Lung (tissue), 12 donors: ENCODE results near the gene TMPRSS3. TPM values are rescaled to one million over a fixed set of nuclear protein-coding genes. Genes with fewer than 3 reads are reported as not detected.

Experiments used
- ATAC-seq: fragments of 200-7000 bp; cut with Tn5 transposase; one replicate; pipeline ENCODE4 v1.9.1; 2020; ENCODE audit warnings: moderate number of reproducible peaks; ENCODE audit not compliant: insufficient read depth, low FRiP score
- DNase-seq, 3 donors: peaks; one replicate each; pipeline ENCODE4 v3.0.0-alpha.2; 2013 to 2017
- H3K27ac ChIP-seq, 2 donors: one replicate each; pipeline ENCODE4 v1.5.1; 2013; ENCODE audit warnings: mild to moderate bottlenecking in 2 of 2, moderate library complexity in 2 of 2, control low read depth in 1 of 2, inconsistent platforms in 1 of 2, low read depth in 1 of 2, low read length in 1 of 2
- H3K27me3 ChIP-seq, 3 donors: one replicate each; pipeline ENCODE4 v1.5.1; 2013; ENCODE audit warnings: low read length in 2 of 3; ENCODE audit not compliant: control insufficient read depth in 3 of 3, insufficient read depth in 3 of 3
- H3K36me3 ChIP-seq, 4 donors: one replicate each; pipeline ENCODE4 v1.5.1; 2013; ENCODE audit warnings: low read length in 4 of 4, mild to moderate bottlenecking in 1 of 4, moderate library complexity in 1 of 4; ENCODE audit not compliant: control insufficient read depth in 4 of 4, insufficient read depth in 4 of 4
- H3K4me1 ChIP-seq, 5 donors: one replicate each; pipeline ENCODE4 v1.5.1; 2013; ENCODE audit warnings: low read length in 5 of 5, mild to moderate bottlenecking in 2 of 5, moderate library complexity in 1 of 5; ENCODE audit not compliant: control insufficient read depth in 5 of 5, insufficient read depth in 5 of 5
- H3K4me3 ChIP-seq: one replicate; pipeline ENCODE4 v1.5.1; 2013; ENCODE audit warnings: mild to moderate bottlenecking, control low read depth, moderate library complexity
- H3K9ac ChIP-seq, 2 donors: one replicate each; pipeline ENCODE4 v1.5.1; 2013; ENCODE audit warnings: low read length in 2 of 2, control low read depth in 1 of 2; ENCODE audit not compliant: insufficient read depth in 1 of 2
- H3K9me3 ChIP-seq, 4 donors: one replicate each; pipeline ENCODE4 v1.5.1; 2013; ENCODE audit warnings: low read length in 3 of 4, mild to moderate bottlenecking in 1 of 4, moderate library complexity in 1 of 4; ENCODE audit not compliant: control insufficient read depth in 4 of 4, insufficient read depth in 3 of 4
- WGBS, 2 donors: extraction: QIAGEN DNeasy Blood & Tissue Kit; methylation state at CpG; one replicate each; pipeline ENCODE4 v1.1.7; 2013; 5-methylcytosine and 5-hydroxymethylcytosine counted together
- polyA plus RNA-seq, 2 donors: library from polyadenylated mRNA; stranded (reverse); fragments of 200-250 nt; gene quantifications; one replicate each; pipeline ENCODE4 v1.2.1, GENCODE V29; 2013
- total RNA-seq, 2 donors: library from RNA; depleted of rRNA in 1 of 2; stranded (reverse); fragments of >200 nt in 1 of 2; gene quantifications; one replicate each; pipeline ENCODE4 v1.2.1, GENCODE V29; 2014 to 2021
- TF ChIP-seq, protein P1 (sequence below): IDR thresholded peaks from 2 replicates; pipeline ENCODE4 v1.5.1; 2012; ENCODE audit warnings: mild to moderate bottlenecking; ENCODE audit errors: control extremely low read depth, extremely low read depth
- donor health status: control.
- donor health status: control.
- donor health status: Bipolar disorder and iron deficiency.
- donor health status: healthy.
- donor health status: DM: yes; HTN: yes; CAD: no.

The TMPRSS3 gene
- total and polyA plus RNA-seq, 4 donors: 2.1 to 7.9 (median 4.2) TPM

DNA sequence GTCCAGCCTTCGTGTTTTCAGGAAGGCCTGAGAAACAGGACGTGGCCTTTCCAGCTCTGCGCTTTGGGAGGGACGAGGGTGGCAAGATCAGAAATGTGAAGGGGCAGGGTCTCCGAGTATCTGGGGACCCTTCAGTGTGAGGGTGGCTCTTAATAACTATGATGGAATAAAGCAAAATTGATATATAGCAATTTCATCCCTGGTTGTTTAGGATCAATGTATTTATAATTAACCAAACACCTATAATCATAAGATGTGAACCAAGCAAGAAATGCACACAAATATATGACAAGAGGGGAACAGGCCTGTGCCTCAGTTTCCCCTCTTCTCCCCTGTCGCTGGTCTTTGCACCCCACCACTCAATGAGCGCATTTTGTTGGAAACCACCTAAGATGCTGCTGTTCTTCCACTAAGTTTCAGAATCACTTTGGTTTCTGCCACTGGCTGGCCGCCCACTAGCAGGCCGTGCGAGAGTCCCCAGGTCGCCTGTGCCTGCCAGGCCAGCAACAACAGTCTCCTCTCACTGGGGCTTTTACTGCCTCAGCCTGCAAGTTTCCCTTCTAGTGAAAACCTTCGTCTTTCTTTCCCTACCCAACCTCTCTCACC lies 44.4 kb upstream of the TMPRSS3 start:
- no peak for DNase-seq
- WGBS, 2 donors: 85 to 86% methylated on average over 12 of the region's 12 CpGs
- no peaks in the 10 kb centered on the region for H3K27me3 ChIP-seq

DNA sequence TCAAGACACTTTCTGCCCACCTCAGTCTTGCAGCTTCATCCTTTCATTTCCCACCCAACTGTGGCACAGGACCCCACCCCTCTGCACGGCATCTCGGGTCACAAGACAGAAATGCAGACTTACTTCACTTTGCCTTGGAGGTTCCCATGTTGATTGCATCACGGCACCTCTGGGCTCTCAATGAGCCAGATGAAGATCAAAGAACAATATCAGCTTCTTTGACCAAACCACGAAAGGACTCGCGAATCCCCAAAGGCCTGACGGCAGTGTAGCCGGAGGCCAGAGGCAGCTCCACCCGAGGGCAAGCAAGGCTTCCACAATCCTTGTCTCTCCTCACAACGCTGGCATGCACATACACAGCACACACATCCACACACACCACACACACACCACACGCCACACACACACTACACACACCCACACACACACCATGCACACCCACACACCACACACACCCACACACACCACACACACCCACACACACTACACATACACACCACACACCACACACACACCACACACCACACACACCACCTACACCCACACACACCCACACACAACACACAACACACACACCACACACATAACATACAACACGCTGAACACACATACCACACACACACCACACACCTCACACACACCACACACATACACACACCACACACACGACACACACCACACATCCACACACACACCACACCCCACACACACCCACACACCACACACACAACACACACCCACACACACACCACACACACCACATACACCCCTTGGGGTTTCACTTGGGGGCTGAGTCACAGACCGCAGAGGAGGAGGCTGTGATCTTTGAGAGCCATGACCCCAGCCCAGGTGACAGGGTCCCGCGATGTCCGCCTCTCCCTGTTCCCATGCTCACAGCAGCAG lies 43.7 kb upstream of the TMPRSS3 start:
- Histone ChIP-seq H3K36me3 (no peaks in the 10 kb centered on the region), H3K9ac (no peak overlapping the region), H3K27me3 (no peaks in the 10 kb centered on the region), H3K9me3 (peaks cover 0 to 2% (median 0%) of the 10 kb centered on the region in 4 donors), H3K4me3 (no peak overlapping the region), H3K4me1 (no peaks in the 10 kb centered on the region), H3K27ac (no peak overlapping the region)
- TF ChIP-seq, protein P1, sequence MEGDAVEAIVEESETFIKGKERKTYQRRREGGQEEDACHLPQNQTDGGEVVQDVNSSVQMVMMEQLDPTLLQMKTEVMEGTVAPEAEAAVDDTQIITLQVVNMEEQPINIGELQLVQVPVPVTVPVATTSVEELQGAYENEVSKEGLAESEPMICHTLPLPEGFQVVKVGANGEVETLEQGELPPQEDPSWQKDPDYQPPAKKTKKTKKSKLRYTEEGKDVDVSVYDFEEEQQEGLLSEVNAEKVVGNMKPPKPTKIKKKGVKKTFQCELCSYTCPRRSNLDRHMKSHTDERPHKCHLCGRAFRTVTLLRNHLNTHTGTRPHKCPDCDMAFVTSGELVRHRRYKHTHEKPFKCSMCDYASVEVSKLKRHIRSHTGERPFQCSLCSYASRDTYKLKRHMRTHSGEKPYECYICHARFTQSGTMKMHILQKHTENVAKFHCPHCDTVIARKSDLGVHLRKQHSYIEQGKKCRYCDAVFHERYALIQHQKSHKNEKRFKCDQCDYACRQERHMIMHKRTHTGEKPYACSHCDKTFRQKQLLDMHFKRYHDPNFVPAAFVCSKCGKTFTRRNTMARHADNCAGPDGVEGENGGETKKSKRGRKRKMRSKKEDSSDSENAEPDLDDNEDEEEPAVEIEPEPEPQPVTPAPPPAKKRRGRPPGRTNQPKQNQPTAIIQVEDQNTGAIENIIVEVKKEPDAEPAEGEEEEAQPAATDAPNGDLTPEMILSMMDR: no peak
- 73 to 78% methylated on average over 17 of the region's 17 CpGs for WGBS, 2 donors
- no peak for DNase-seq
- no peak for ATAC-seq

More for the DNA sequence above, 44.4 kb upstream of the TMPRSS3 start:
- TF ChIP-seq, protein P1: no peak
- Histone ChIP-seq H3K27ac (no peak overlapping the region), H3K4me3 (no peak overlapping the region), H3K9ac (no peak overlapping the region), H3K36me3 (no peaks in the 10 kb centered on the region), H3K9me3 (peaks cover 0 to 3% (median 0%) of the 10 kb centered on the region in 4 donors), H3K4me1 (no peaks in the 10 kb centered on the region)
- no peak for ATAC-seq

GRCh38 chr21:42438316-42439205 lies 42.7 kb upstream of the TMPRSS3 start:
- DNase-seq (no peak), ATAC-seq (no peak)
- H3K9ac ChIP-seq: no peak overlapping the region
- no peaks in the 10 kb centered on the region for H3K4me1 ChIP-seq
- H3K27ac ChIP-seq: no peak overlapping the region
- H3K4me3 ChIP-seq: no peak overlapping the region
- peaks cover 0 to 2% (median 0%) of the 10 kb centered on the region in 4 donors for H3K9me3 ChIP-seq
- no peaks in the 10 kb centered on the region for H3K27me3 ChIP-seq
- TF ChIP-seq, protein P1: no peak
- no peaks in the 10 kb centered on the region for H3K36me3 ChIP-seq
- 83 to 93% methylated on average over 25 of the region's 25 CpGs for WGBS, 2 donors
